NCI-H1092 treated with DMSO at 0.1 percent for 48 hours (cell line): Measurements from ENCODE around the gene VPS29.

Experiments used
- DNase-seq: peaks from one replicate; lab custom pipeline; 2025; lab: John Stamatoyannopoulos, UW

VPS29 gene

GRCh38 chr12:110444455-110444854 lies 57.5 kb downstream of the VPS29 start:
- no peak for DNase-seq
